Uterus (tissue), 4 donors: ENCODE data around the gene RCAN1. TPM values are rescaled to one million over a fixed set of nuclear protein-coding genes. Genes with fewer than 3 reads are reported as not detected.

Experiments used
- DNase-seq, 2 donors: peaks; one replicate each; pipeline ENCODE4 v3.0.0-alpha.2; 2019 to 2020
- H3K27ac ChIP-seq, 2 donors: fragments of 200-600 bp; sonication (generic); 1 replicate in 1 of 2; 2 replicates in 1 of 2; pipeline ENCODE4 v1.5.1; 2016 to 2018
- H3K27me3 ChIP-seq, 2 donors: fragments of 200-600 bp; sonication (generic); one replicate each; pipeline ENCODE4 v1.5.1; 2018 to 2019; ENCODE audit warnings: control low read depth in 1 of 2
- H3K36me3 ChIP-seq, 2 donors: fragments of 200-600 bp; sonication (generic); one replicate each; pipeline ENCODE4 v1.5.1; 2019; ENCODE audit warnings: control low read depth in 1 of 2
- H3K4me1 ChIP-seq, 2 donors: fragments of 200-600 bp; sonication (generic); one replicate each; pipeline ENCODE4 v1.5.1; 2018 to 2019; ENCODE audit warnings: control low read depth in 1 of 2
- H3K4me3 ChIP-seq, 2 donors: fragments of 200-600 bp; sonication (generic); 1 replicate in 1 of 2; 2 replicates in 1 of 2; pipeline ENCODE4 v1.5.1; 2018 to 2019; ENCODE audit warnings: mild to moderate bottlenecking in 1 of 2
- H3K9me3 ChIP-seq, 2 donors: fragments of 200-600 bp; sonication (generic); one replicate each; pipeline ENCODE4 v1.5.1; 2019; ENCODE audit warnings: control low read depth in 1 of 2
- POLR2A ChIP-seq, 2 donors: fragments of 450-650 bp; IDR thresholded peaks; one replicate each; pipeline ENCODE4 v1.6.1; 2016; ENCODE audit warnings: antibody characterized with exemption in 2 of 2, mild to moderate bottlenecking in 1 of 2, moderate library complexity in 1 of 2
- intact Hi-C: fragments of 100-400 bp; cut with DNase I; formaldehyde crosslinking; loops from one replicate; pipeline ENCODE4 v1.15.1; 2023; ENCODE audit warnings: low total_unique reads
- total RNA-seq, 4 donors: library from RNA; depleted of rRNA in 3 of 4; stranded (reverse); fragments of >200 nt in 3 of 4; gene quantifications; one replicate each; pipeline versions ENCODE4 v1.1.0 to v1.2.4, GENCODE V29; 2014 to 2023
- TF ChIP-seq, protein P1 (sequence below), 4 experiments: fragments of 200-600 bp in 2 of 4; fragments of 450-650 bp in 2 of 4; sonication (generic) in 2 of 4; IDR thresholded peaks; one replicate each; pipeline ENCODE4 v1.5.1; 2016 to 2019; ENCODE audit warnings: antibody characterized with exemption in 4 of 4, mild to moderate bottlenecking in 2 of 4, moderate library complexity in 1 of 4
- donor health status: DM: yes; HTN: yes; CAD: no.

RCAN1 gene
- total RNA-seq, 4 donors from 2014 or later, result 12.4 to 22.5 (median 16.5) TPM

DNA sequence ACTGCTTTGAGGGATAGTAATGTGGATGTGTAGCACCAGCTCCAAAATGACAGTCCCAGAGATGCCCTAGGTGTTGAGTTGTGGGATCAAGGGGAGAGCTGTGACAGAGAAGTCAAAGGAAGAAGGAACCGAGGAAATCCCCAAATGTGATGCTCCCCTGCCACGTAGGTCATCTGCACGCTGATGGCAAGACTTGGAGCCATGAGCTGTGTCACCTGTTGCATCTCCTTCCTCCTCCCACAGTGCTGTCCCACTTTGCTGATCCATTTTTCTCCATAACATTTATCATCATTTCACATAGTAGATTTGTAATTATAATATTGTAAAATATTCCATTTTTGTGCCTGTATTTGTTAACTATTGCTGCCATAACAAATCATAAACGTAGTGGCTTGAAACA lies 17.6 kb upstream of the RCAN1 start:
- no peak for DNase-seq
- no peaks in the 10 kb centered on the region for H3K36me3 ChIP-seq
- intact Hi-C loops, result no loop called here
- no peaks in the 10 kb centered on the region for H3K27me3 ChIP-seq
- H3K9me3 ChIP-seq, result no peaks in the 10 kb centered on the region
- no peak overlapping the region for H3K4me3 ChIP-seq
- no peaks in the 10 kb centered on the region for H3K4me1 ChIP-seq
- TF ChIP-seq, protein P1, sequence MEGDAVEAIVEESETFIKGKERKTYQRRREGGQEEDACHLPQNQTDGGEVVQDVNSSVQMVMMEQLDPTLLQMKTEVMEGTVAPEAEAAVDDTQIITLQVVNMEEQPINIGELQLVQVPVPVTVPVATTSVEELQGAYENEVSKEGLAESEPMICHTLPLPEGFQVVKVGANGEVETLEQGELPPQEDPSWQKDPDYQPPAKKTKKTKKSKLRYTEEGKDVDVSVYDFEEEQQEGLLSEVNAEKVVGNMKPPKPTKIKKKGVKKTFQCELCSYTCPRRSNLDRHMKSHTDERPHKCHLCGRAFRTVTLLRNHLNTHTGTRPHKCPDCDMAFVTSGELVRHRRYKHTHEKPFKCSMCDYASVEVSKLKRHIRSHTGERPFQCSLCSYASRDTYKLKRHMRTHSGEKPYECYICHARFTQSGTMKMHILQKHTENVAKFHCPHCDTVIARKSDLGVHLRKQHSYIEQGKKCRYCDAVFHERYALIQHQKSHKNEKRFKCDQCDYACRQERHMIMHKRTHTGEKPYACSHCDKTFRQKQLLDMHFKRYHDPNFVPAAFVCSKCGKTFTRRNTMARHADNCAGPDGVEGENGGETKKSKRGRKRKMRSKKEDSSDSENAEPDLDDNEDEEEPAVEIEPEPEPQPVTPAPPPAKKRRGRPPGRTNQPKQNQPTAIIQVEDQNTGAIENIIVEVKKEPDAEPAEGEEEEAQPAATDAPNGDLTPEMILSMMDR (IDR thresholded peaks at IDR 0.05), result no peak
- TF ChIP-seq POLR2A (IDR thresholded peaks at IDR 0.05), result no peak
- no peak overlapping the region for H3K27ac ChIP-seq

DNA sequence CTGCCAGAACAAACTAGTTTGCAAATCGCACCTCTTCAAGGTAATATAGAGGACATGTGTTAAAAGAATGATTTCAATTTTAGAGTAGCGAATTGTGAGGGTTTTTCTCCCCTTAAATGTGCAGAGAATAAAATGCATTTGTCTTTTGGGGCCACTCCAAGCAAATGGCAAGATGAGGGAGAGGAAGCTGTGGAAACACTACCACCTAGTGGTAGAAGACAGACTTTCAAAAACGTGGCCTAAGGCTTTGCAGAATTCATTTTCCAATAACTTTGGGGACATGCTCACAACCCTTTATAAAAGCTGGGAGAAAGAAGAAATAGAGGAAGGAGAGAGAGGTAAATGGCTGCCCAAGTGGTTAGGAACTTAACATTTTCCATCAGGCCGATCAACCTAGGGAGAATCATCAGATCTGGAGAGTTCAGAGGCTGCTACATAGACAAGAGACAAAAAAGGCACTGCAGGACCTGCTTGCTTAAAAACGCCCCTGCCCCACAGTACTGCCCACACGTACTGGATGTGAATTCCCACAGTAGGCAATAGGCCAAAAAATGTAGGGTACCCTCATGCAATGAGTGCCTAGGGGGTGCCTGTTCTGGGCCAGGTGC lies 15.7 kb upstream of the RCAN1 start:
- no peak overlapping the region for H3K27ac ChIP-seq
- H3K4me1 ChIP-seq, result no peaks in the 10 kb centered on the region
- no peaks in the 10 kb centered on the region for H3K36me3 ChIP-seq
- intact Hi-C loops, result no loop called here
- no peaks in the 10 kb centered on the region for H3K9me3 ChIP-seq
- no peak overlapping the region for H3K4me3 ChIP-seq
- no peaks in the 10 kb centered on the region for H3K27me3 ChIP-seq
- TF ChIP-seq, protein P1 (IDR thresholded peaks at IDR 0.05), result peak; percentile 72 to 85 (median 77)
- no peak for TF ChIP-seq POLR2A (IDR thresholded peaks at IDR 0.05)
- no peak for DNase-seq

DNA sequence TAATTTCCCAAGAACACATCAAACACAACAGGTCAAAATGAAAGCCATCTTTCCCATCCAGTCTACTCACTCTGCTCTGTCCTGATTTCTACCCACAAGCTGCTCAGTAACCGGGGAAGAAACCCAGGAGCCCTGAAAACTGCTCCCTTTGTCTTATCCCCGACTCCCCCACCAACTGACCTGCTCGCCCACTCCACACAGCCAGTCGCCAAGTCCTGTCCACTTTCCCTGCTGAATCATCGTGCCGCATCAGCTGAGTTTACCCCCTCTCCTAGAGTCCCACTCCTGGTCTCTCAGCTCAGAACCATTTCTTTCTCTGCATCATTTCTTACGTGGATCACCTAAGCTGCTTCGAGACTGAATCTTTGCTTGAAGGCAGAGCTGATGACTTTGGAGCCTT lies 11.2 kb upstream of the RCAN1 start:
- no peaks in the 10 kb centered on the region for H3K36me3 ChIP-seq
- no peak for TF ChIP-seq POLR2A (IDR thresholded peaks at IDR 0.05)
- TF ChIP-seq, protein P1 (IDR thresholded peaks at IDR 0.05), result no peak
- H3K27ac ChIP-seq, result no peak overlapping the region
- no peaks in the 10 kb centered on the region for H3K4me1 ChIP-seq
- no peak for DNase-seq
- no peak overlapping the region for H3K4me3 ChIP-seq
- intact Hi-C loops, result no loop called here
- no peaks in the 10 kb centered on the region for H3K9me3 ChIP-seq
- H3K27me3 ChIP-seq, result no peaks in the 10 kb centered on the region

DNA sequence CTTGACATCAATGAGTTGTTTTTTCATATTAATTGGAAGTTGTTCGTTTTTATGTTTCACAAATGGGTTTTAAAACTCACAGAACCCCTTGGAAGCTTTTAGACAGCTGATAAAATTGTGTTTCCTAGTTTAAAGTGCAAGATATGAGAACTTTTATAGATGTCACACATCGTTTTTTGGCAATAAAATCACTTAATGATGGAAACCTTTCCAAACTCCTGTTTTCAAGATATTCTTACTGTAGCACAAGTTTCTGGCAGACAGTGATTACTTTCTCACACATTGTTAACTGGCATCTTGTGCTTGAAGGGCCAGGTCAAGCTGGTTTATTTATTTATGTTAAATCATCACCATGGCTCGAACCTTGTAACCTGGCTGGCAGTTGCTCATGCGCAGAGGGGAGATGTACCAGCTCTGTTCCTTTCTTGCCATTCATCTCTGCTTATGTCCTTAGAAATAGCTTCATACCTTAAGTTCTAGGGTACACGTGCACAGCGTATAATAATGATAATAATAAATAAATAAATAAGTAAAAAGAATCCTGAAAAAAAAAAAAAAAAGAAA lies 10.2 kb upstream of the RCAN1 start:
- intact Hi-C loops, result no loop called here
- no peaks in the 10 kb centered on the region for H3K27me3 ChIP-seq
- TF ChIP-seq, protein P1 (IDR thresholded peaks at IDR 0.05), result no peak
- TF ChIP-seq POLR2A (IDR thresholded peaks at IDR 0.05), result no peak
- H3K36me3 ChIP-seq, result no peaks in the 10 kb centered on the region
- H3K4me1 ChIP-seq, result no peaks in the 10 kb centered on the region
- H3K27ac ChIP-seq, result no peak overlapping the region
- no peak overlapping the region for H3K4me3 ChIP-seq
- no peaks in the 10 kb centered on the region for H3K9me3 ChIP-seq
- no peak for DNase-seq

DNA sequence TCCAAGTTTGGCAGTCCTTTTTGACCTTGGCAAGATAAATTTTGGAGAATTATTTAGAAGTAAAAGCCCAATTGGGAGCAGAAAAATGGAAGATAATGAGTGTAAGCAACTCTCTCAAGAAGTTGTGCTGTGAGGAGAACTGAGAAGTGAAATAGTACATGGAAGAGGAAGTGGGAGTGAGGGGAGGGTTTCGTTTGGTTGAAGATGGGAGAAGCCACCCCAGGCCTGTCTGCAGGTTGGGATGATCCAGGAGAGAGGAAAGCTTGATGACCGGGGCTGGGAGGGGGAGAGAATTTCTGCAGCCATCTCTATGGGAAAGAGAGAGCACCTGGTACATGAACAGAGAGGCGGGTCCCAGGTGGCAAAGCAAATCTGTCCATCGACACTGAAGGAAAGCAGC lies 8.6 kb upstream of the RCAN1 start:
- intact Hi-C loops, result no loop called here
- Histone ChIP-seq H3K36me3 (no peaks in the 10 kb centered on the region), H3K27ac (no peak overlapping the region), H3K4me1 (no peaks in the 10 kb centered on the region), H3K9me3 (no peaks in the 10 kb centered on the region), H3K4me3 (no peak overlapping the region), H3K27me3 (no peaks in the 10 kb centered on the region)
- TF ChIP-seq, protein P1 (IDR thresholded peaks at IDR 0.05), result no peak
- TF ChIP-seq POLR2A (IDR thresholded peaks at IDR 0.05), result no peak
- no peak for DNase-seq
